Fibroblast of lung (primary cell): ENCODE measurements around the gene ZNF189. TPM values are rescaled to one million over a fixed set of nuclear protein-coding genes. Genes with fewer than 3 reads are reported as not detected.

Experiments used
- DNase-seq, 2 donors: peaks; one replicate each; pipeline versions ENCODE4 v3.0.0 to v3.0.0-alpha.2; 2010; ENCODE audit warnings: low read depth in 2 of 2
- H2AFZ ChIP-seq: 2 replicates; pipeline ENCODE4 v1.5.1; 2012; ENCODE audit warnings: low read length, control low read depth, inconsistent platforms
- H3K27ac ChIP-seq: 2 replicates; pipeline ENCODE4 v1.5.1; 2011; ENCODE audit warnings: low read length, control low read depth; ENCODE audit not compliant: insufficient read depth
- H3K27me3 ChIP-seq: 2 replicates; pipeline ENCODE4 v1.5.1; 2011; ENCODE audit warnings: mild to moderate bottlenecking, low read length; ENCODE audit not compliant: control insufficient read depth, insufficient read depth
- H3K36me3 ChIP-seq: 2 replicates; pipeline ENCODE4 v1.5.1; 2011; ENCODE audit warnings: low read length; ENCODE audit not compliant: control insufficient read depth, insufficient read depth
- H3K4me1 ChIP-seq: 2 replicates; pipeline ENCODE4 v1.5.1; 2011; ENCODE audit warnings: low read length; ENCODE audit not compliant: control insufficient read depth, insufficient read depth; ENCODE audit errors: extremely low read depth
- H3K4me2 ChIP-seq: 2 replicates; pipeline ENCODE4 v1.5.1; 2011; ENCODE audit warnings: low read length, control low read depth; ENCODE audit not compliant: insufficient read depth; ENCODE audit errors: extremely low read depth
- H3K4me3 ChIP-seq, 4 experiments: fragments of 200-600 bp in 1 of 4; sonication (generic) in 1 of 4; replicated peaks in 1 of 4; 2 replicates each; pipeline ENCODE4 v1.5.1; 2011 to 2016; ENCODE audit warnings: low read length in 4 of 4, low read depth in 3 of 4, mild to moderate bottlenecking in 3 of 4, control low read depth in 2 of 4, inconsistent platforms in 1 of 4, mixed read lengths in 1 of 4; ENCODE audit not compliant: insufficient read depth in 1 of 4; ENCODE audit errors: control extremely low read depth in 1 of 4
- H3K79me2 ChIP-seq: 2 replicates; pipeline ENCODE4 v1.5.1; 2012; ENCODE audit warnings: mild to moderate bottlenecking, low read length, inconsistent platforms; ENCODE audit not compliant: control insufficient read depth, insufficient read depth
- H3K9ac ChIP-seq: 2 replicates; pipeline ENCODE4 v1.5.1; 2011; ENCODE audit warnings: mild to moderate bottlenecking, low read length, control low read depth; ENCODE audit not compliant: insufficient read depth
- H3K9me3 ChIP-seq: 2 replicates; pipeline ENCODE4 v1.5.1; 2012; ENCODE audit warnings: low read depth, low read length; ENCODE audit not compliant: control insufficient read depth, insufficient read depth
- H4K20me1 ChIP-seq: 2 replicates; pipeline ENCODE4 v1.5.1; 2011; ENCODE audit warnings: low read length; ENCODE audit not compliant: control insufficient read depth, insufficient read depth; ENCODE audit errors: extremely low read depth
- EZH2 ChIP-seq: IDR thresholded peaks from 2 replicates; pipeline ENCODE4 v1.5.1; 2012; ENCODE audit warnings: low read length, control low read depth, mild to moderate bottlenecking; ENCODE audit errors: missing control alignments
- polyA plus RNA-seq, 2 donors: library from polyadenylated mRNA; depleted of rRNA in 1 of 2; stranded (reverse) in 1 of 2; unstranded in 1 of 2; fragments of >200 nt; gene quantifications; 2 replicates each; pipeline ENCODE4 v1.2.1, GENCODE V29; 2011 to 2012; ENCODE audit warnings: missing spikeins in 1 of 2
- total RNA-seq: library from RNA; depleted of rRNA; stranded (reverse); fragments of >200 nt; gene quantifications from 2 replicates; pipeline ENCODE4 v1.2.1, GENCODE V29; 2014
- TF ChIP-seq, protein P1 (sequence below), 2 donors: IDR thresholded peaks in 1 of 2; conservative IDR thresholded peaks in 1 of 2; 1 replicate in 1 of 2; 2 replicates in 1 of 2; pipeline ENCODE4 v1.5.1; 2011 to 2012; ENCODE audit warnings: low read length in 2 of 2, control low read depth in 1 of 2, inconsistent platforms in 1 of 2, low read depth in 1 of 2, mild to moderate bottlenecking in 1 of 2

Gene ZNF189
- total and polyA plus RNA-seq, 2 donors (not counting 1 experiment from before 2014, with no cell fraction given): 8.7 to 21.8 TPM

DNA sequence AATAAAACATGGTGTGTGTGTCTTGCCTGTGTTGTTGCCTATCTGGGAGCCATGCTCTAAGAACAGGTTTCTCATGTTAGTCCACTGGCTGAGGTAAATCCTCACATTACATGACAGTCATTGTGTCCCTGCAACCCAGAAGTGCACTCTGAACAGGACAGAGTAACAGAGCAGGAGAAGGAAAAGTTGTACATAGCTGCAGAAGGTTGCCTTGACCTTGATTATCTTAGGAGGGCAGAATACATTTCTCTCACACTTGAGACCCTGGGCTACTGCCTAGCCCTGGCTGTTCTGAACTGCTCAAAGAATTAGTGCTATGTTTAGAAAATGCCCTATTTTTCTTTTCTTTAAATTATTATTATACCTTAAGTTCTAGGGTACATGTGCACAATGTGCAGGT, 16.9 kb downstream of the ZNF189 start:
- Histone ChIP-seq H3K9ac (no peak overlapping the region), H3K4me3 (no peak overlapping the region), H3K9me3 (no peaks in the 10 kb centered on the region), H3K4me1 (no peaks in the 10 kb centered on the region), H2AFZ (no peak overlapping the region), H3K27ac (no peak overlapping the region), H3K36me3 (no peaks in the 10 kb centered on the region), H4K20me1 (no peaks in the 10 kb centered on the region), H3K79me2 (no peaks in the 10 kb centered on the region), H3K27me3 (no peaks in the 10 kb centered on the region), H3K4me2 (no peak overlapping the region)
- TF ChIP-seq, protein P1, sequence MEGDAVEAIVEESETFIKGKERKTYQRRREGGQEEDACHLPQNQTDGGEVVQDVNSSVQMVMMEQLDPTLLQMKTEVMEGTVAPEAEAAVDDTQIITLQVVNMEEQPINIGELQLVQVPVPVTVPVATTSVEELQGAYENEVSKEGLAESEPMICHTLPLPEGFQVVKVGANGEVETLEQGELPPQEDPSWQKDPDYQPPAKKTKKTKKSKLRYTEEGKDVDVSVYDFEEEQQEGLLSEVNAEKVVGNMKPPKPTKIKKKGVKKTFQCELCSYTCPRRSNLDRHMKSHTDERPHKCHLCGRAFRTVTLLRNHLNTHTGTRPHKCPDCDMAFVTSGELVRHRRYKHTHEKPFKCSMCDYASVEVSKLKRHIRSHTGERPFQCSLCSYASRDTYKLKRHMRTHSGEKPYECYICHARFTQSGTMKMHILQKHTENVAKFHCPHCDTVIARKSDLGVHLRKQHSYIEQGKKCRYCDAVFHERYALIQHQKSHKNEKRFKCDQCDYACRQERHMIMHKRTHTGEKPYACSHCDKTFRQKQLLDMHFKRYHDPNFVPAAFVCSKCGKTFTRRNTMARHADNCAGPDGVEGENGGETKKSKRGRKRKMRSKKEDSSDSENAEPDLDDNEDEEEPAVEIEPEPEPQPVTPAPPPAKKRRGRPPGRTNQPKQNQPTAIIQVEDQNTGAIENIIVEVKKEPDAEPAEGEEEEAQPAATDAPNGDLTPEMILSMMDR (conservative IDR thresholded peaks at IDR 0.05 in 1 of 2, IDR thresholded peaks at IDR 0.05 in 1 of 2; ENCODE audit: low read depth in 1 of 2, low read length in 2 of 2): no peak
- no peak for TF ChIP-seq EZH2
- DNase-seq: no peak

DNA sequence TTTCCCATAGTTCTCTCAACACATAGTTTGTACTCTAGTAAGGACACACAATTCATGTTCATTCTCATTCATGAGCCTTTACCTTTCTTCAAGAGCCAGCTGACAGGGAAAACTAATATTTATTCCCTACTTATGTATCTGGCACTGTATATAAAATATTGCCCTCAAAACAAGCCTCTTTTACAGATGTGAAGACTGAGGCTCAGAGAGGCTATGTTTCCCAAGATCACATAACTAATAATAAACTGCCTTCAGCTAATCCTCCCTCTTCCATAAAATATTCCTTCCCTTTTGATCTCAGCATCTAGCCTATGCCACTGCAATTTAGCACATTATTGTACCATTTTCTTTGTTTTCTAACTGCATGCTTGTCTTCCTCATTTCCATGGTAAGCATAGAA, 18.7 kb downstream of the ZNF189 start:
- Histone ChIP-seq H4K20me1 (no peaks in the 10 kb centered on the region), H3K4me3 (no peak overlapping the region), H3K27me3 (no peaks in the 10 kb centered on the region), H3K4me2 (no peak overlapping the region), H3K79me2 (no peaks in the 10 kb centered on the region), H3K4me1 (no peaks in the 10 kb centered on the region), H3K36me3 (no peaks in the 10 kb centered on the region), H2AFZ (no peak overlapping the region), H3K27ac (no peak overlapping the region), H3K9ac (no peak overlapping the region), H3K9me3 (no peaks in the 10 kb centered on the region)
- DNase-seq: no peak
- TF ChIP-seq, protein P1 (conservative IDR thresholded peaks at IDR 0.05 in 1 of 2, IDR thresholded peaks at IDR 0.05 in 1 of 2; ENCODE audit: low read depth in 1 of 2, low read length in 2 of 2): no peak
- TF ChIP-seq EZH2: no peak

DNA sequence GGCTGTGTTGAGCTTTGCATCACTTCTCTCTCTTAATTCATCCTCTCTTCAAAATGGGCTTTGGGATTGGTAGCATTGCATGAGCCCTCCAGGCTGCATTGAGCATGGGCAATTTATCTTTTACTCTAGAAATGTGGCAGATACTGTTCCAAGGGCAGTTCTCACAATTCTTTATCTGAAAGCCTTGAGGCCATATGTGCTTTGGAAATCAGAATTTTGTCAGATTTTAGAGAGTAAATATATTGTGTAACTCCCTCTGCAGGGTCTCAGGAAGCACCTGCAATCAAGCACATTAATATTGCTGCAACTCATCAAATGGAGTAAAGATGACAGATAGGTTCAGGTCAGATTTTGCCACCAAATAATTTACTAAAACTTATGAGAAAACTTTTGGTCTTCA, 19.3 kb downstream of the ZNF189 start:
- Histone ChIP-seq H4K20me1 (no peaks in the 10 kb centered on the region), H3K9ac (no peak overlapping the region), H3K4me2 (no peak overlapping the region), H3K9me3 (no peaks in the 10 kb centered on the region), H3K79me2 (no peaks in the 10 kb centered on the region), H3K27me3 (no peaks in the 10 kb centered on the region), H2AFZ (no peak overlapping the region), H3K36me3 (no peaks in the 10 kb centered on the region), H3K27ac (no peak overlapping the region), H3K4me3 (no peak overlapping the region), H3K4me1 (no peaks in the 10 kb centered on the region)
- no peak for DNase-seq
- no peak for TF ChIP-seq EZH2
- TF ChIP-seq, protein P1 (conservative IDR thresholded peaks at IDR 0.05 in 1 of 2, IDR thresholded peaks at IDR 0.05 in 1 of 2; ENCODE audit: low read depth in 1 of 2, low read length in 2 of 2): no peak
